GM21786 (cell line): ENCODE measurements around the gene MND1.

ENCODE experiments used
- ATAC-seq: cut with Tn5 transposase; IDR thresholded peaks from one replicate; pipeline ENCODE4 v1.9.1; 2021; ENCODE audit not compliant: unreplicated experiment

MND1 gene, protein sequence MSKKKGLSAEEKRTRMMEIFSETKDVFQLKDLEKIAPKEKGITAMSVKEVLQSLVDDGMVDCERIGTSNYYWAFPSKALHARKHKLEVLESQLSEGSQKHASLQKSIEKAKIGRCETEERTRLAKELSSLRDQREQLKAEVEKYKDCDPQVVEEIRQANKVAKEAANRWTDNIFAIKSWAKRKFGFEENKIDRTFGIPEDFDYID

DNA sequence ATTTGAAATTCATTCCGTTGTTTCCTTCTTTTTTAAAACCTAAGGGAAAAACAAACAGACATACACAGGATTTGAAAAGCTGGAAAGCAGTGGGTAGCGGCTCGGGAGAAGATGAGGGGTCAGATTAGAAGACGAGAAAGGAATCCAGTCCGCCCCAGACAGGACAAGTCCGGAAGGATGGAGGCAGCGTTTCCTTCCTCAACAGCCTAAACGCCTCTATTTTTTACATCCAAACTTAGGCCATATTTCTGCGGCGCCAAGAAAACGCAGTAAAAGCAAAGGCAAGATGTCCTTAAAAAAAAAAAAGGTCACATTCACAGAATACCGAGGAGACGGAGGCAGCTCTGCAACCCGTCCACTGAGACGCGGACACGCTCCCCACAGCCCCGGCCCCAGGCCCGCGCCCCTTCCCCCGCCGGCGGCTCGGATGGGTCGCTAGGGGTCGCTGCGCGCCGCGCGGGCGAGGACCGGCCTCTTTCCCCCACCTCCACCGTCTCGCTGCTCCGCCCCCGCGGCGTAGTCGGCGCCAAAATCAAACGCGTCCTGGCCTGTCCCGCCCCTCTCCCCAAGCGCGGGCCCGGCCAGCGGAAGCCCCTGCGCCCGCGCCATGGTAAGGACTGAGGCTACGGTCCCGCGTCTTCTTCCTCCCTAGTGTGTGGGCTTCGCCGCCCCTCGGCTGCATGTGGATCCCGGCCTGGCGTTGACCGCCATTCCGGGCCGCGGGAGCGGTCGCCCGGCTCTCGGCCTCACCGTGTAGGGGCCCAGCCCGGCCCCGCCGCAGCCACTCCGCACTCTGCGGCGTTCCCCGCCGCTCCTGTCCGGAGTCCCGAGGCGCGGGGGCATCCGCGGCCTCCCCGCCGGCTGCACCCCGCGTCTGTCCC, at the start of gene MND1:
Gene MND1 (plus strand): TSS at position 558 of the 881 bp plus-strand sequence. CDS start 50 bp downstream, at position 608.
- ATAC-seq = peak; percentile 77

DNA sequence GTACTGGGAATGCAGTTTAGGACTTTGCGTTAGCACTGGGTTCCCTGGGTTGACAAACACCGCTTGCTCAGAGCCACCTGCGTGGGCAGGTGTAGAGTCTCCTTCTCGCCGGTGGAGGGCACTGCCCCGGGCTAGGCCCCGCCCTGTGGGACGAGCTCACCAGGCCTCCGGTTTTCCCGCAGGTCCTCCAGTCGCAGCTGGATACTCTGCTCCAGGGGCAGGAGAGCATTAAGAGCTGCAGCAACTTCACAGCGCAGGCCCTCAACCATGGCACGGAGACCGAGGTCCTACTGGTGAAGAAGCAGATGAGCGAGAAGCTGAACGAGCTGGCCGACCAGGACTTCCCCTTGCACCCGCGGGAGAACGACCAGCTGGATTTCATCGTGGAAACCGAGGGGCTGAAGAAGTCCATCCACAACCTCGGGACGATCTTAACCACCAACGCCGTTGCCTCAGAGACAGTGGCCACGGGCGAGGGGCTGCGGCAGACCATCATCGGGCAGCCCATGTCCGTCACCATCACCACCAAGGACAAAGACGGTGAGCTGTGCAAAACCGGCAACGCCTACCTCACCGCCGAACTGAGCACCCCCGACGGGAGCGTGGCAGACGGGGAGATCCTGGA, 49.2 kb upstream of the MND1 start:
- ATAC-seq = no peak

DNA sequence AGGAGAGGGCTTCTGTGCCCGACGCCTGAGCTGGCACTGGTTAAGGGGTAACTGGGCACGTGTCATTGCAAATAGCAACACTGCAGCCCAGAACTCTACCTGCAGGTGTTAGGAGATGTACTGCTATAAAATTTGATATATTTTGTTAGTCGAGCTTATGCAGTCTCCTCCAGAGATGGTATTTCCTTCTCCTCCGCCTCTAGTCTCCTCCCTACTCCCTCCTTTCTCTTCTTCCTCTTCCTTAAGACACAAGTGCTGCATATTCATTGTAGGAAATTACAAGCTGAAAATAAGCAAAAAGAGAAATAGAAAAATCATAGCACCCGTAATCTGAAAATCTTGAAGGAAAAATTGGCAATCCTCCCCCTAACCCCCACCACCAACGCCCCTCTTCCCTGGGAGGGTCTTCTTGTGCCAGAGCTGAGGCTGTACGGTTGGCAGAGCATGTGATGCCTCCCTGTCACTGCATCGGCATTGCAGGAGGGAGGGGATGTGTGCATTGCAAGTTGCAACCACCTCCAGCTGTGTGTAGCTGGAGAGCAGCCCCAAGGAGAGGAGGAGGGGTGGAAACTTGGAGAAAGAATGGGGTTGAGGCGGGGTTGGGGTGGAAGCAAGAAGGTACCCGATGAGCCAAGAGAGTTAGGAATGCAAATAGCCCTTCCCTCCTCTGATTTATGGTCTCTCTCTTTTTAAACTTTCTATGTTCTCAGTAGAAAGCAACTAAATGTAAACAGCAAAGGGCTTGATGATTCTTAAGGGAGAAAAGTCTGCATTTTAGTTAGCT, 48.3 kb upstream of the MND1 start:
- ATAC-seq = no peak

DNA sequence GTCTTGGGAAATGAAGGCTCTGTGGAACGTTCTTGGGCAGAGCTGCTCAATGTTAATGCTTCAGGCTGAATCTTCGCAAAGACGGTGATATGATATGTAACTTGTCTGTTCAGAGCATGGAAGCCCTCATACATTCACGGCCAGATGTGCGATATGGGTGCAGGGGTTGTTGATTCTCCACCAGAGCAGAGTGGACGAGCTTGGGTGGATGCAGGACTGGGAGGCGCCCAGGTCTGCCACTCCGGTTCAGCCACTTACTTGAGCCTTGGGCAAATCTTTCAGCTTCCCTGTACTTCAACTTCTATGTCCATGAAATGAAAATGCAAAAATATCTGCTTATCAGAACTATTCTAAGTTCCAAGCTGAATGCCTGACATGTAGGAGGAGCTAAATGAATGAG, 47.4 kb upstream of the MND1 start:
- ATAC-seq = no peak

DNA sequence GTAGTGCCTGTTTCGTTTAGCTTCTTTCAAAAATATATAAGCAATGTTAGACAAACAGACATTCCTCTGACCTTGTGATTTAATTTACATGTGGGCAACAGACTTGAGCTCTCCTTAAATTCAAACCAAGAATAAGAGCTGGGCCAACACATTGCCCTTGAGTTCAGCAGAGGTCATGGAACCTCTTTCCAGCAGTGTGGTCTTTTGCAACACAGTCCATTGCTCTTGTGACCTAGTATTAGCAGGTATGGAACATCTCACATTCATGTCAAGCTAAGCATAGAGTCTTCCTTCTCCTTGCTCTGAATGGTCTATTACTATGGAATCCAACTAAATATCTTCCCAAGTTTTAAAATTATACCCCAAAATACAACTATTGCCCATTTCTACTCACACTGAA, 33.7 kb upstream of the MND1 start:
- no peak for ATAC-seq

DNA sequence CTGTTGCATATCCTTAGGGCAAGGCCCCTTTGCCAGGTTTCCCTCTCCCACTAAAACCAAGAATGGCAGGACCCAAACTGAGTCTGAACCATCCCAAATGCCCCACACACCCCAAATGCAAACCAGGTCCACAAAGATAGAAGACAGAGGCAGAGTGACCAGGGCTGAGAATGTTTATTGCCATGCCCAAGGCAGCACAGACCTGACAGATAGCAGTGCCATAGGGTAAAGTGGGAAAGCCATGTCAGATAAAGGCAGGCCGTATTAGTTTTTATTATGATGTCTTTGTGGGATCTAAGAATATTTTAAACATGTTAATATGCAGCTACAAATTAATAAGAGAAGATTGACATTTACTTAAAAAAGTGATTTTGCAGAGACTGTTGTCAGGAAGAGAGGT, 29.6 kb upstream of the MND1 start:
- no peak for ATAC-seq

DNA sequence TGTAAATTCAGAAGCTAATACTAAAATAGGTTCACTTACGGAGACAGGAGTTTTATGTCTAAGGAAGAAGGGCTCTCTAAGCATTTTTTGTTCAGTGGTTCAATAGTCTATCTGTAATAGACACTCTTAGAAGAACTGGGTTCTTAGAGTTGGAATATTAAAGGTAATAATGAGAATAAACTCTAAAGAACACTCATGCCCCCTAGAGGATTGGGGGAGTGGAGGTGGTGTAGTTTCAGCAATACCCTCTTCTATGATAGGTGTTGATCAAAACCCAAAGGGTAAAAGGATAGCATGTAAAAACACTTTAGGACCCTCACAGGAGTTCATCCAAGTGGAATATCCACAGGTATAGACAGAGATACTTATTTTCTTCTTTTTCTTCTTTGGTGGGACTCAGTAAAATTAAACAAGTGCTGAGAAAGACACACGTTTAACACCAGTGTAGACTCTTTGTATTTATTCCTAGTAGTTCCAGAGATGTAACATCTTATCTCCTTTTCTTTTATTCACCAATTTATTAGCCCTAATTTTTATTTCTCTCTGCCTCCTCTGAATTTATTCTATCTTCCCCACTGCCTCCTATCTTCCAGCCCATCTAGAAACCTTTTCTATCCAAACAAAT, 25.7 kb upstream of the MND1 start:
- peak; percentile 66 for ATAC-seq

DNA sequence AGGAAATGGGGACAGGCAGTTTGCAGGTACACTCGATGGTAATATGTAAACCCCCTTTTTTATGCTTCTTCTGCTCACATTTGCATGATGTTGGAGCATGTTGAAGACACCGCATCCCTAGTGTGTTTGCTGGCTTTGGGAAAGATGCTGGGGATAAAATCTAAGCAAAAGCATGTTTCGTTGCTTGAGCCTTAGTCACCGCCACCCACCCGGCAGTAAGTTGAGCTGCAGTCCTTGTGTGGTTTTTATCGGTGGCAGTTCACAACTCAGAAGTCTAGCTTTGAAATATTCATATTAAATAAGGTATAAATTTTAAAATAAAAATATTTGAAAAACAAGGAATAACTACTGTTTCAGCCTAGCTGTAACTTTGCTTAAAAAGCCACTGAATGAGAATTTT, 21.7 kb upstream of the MND1 start:
- ATAC-seq = no peak

DNA sequence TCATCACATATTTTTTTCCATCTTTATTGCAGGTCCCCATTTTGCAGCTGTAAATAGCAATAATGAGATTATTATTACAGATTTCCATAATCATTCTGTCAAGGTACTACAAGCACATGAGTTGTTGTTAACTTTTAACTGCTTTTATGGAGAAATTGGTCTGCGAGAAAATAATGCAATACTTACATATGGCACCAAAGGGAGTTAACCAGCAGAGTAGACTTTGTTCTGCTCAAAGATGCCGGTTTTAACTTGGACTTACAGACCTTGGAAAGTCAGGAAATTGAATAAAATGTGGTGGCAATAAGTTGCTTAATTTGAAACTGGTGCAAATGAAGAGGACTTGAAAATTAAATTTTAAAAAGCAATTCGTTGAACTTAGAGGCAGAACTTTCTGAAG, 20.4 kb upstream of the MND1 start:
- no peak for ATAC-seq

DNA sequence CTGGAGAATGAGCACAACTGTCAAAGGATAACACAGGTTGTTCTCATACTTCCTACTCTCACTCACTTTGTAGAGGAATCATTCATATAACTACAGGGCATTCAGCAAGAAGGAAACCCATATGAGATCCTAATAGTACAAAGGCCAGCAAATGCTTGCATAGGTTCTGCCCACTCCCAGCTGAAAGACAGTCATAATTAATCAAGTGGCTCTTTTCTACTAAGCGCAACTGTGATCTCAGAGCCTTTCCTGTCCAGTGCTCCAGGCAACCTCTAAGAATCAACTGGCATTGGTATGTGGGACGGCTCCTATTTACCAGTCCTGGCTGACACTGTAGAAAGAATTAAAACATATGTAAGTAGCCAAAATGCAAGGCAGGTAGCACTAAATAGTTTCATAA, 18.9 kb upstream of the MND1 start:
- ATAC-seq = no peak

DNA sequence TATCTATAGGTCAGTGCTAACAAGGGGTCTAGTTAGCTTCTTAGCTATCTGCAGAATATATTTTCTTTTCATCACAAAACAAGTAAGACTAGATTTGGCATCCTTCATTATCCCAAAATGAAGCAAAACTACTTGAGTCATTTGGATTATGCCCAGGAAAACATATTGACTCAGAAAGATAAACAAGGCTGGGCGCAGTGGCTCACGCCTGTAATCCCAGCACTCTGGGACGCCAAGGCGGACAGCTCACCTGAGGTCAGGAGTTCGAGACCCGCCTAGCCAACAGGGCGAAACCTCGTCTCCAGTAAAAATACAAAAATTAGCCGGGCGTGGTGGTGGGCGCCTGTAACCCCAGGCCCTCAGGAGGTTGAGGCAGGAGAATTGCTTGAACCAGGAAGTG, 18.0 kb upstream of the MND1 start:
- no peak for ATAC-seq

DNA sequence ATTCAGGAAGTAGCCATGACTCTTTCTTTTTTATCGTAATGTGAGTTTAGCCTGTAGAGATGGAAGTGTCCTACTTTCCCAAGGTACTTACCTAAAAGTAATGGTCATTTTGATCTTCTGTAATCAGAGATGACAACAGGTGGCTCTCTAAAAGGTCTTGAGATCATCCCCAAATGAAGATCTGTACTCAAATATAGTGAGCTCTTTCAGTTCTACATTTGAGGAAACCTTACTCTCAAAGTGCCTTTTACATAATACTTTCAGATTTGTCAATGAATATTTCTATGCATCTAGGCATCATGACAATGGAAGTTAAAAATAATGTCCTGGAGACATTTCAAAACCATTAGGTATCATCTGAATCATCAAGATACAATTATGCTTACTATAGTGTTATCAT, 17.2 kb upstream of the MND1 start:
- ATAC-seq = no peak

DNA sequence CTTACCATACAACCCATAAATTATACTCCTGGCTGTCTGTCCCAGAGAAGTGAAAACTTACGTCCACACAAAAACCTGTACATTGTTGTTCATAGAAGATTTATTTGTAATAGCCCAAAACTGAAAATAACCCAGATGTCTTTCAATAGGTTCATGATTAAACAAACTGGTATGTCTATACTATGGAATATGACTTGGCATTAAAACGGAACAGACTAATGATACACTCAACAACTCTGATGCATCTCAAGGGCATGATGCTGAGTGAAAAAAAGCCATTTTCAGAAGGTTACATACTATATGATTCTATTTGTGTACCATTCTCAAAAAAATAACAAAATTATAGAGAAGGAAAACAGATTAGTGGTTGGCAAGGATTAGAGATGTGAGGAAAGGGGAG, 11.6 kb upstream of the MND1 start:
- no peak for ATAC-seq

DNA sequence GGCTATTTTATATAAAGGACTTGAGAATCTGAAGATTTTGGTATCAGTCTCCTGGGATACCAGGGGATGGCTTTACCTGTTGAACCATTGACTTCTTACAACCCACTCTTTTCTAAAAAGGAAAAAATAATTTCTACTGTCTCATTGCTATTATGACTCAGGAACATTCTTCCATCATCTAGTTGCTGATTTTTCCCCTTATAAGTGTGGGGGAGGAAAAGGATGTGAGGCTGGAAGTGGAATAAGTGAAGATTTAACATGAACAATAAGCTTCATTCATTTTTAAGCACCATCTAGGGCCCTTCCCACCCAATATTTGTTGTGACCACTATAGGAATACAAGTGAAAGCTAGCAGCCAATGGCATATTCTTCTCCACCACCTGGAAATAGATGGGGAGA, 10.6 kb upstream of the MND1 start:
- ATAC-seq = no peak

DNA sequence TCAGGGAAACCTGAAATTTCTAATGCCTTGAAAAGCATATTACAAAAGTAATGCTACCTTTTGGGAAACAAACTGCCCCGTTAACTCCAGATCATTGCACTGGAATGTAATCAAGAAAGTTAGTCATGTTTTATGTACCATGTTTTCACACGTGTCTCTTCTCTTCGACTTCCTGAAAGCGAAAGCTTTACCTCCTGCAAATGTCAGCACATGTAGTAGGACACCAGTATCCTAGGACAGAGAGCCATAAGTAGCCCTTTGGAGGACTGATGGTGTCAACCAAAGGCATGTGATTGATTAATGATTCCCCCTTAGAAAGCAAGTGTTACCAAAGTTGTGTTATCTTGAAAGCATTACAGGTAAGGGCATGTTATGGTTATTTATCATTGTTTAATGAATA, 8.8 kb upstream of the MND1 start:
- no peak for ATAC-seq

DNA sequence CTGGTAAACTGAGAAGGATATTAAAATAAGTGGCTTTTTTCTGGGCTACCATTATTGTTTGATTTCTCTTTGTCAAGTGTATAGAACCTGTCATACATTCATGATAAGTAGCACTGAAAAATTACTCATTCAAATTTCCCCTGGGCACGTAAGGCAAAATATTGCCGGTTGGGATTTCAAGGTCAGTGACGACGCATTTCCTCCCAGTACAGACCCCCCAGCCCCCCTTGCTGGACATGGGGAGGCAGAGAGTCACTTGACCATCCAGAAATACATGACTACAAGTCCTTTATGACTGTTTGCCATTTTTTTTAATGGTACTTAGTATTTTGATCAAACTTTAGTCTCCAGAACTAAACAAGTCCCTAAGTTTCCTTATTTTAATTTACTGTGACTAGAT, 6.8 kb upstream of the MND1 start:
- ATAC-seq = no peak

DNA sequence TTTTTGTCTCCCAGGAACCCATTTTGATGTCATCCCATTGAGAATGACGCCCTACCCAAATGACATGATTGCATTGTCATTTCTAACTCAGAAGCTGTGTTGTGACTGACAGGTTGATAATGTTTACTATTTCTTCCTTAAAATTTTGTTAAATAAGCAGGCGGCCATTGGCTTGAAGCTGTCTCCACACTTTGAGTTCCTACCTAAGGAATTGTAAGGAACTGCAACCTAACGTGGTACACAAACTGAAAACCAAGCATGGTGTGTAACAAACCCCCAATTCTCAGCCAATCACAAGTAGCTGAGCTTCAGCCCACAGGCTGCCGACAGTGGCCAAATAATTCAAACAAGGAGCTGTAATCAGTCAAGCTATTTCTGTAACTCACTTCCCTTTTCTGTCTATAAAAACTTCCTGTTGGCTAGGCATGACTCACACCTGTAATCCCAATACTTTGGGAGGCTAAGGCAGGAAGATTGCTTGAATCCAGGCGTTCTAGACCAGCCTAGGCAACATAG, 2.9 kb upstream of the MND1 start:
- ATAC-seq = no peak

DNA sequence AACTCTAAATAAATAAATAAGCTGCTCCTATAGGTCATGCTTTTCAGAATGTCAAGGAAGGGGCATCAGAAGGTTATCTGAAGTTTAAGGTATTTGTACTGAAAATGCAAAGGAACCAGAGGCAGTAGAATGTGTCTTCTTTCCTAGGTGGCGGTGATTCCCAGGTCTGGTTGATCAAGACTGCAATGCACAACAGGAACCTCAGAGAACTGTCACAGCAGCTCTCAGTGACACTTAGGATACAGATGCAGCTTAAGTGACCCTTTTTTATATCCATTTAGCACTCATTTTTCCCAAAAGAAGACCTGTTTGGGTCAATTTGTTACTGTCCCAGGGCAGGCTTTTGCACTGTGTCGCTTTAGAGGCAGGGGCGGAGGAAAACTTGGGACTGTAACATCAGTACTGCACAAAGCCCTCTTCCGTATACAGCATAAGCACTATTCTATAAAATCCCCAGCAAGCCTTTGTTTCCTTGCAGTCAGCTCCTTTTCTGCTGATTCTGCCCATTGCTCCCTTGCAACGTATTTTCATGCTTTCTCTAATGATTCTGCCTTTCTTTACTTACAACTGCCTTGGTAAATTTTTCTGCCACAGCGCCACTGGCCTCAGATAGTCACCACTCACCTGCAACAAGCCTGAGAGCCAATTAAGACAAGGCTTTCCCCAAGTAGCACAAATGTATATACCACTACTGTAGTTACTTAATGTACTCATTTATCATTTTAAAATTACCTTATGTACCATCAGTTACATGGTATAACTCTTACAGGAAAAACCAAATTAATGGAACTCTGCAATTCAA, 1.5 kb upstream of the MND1 start:
- ATAC-seq = no peak

DNA sequence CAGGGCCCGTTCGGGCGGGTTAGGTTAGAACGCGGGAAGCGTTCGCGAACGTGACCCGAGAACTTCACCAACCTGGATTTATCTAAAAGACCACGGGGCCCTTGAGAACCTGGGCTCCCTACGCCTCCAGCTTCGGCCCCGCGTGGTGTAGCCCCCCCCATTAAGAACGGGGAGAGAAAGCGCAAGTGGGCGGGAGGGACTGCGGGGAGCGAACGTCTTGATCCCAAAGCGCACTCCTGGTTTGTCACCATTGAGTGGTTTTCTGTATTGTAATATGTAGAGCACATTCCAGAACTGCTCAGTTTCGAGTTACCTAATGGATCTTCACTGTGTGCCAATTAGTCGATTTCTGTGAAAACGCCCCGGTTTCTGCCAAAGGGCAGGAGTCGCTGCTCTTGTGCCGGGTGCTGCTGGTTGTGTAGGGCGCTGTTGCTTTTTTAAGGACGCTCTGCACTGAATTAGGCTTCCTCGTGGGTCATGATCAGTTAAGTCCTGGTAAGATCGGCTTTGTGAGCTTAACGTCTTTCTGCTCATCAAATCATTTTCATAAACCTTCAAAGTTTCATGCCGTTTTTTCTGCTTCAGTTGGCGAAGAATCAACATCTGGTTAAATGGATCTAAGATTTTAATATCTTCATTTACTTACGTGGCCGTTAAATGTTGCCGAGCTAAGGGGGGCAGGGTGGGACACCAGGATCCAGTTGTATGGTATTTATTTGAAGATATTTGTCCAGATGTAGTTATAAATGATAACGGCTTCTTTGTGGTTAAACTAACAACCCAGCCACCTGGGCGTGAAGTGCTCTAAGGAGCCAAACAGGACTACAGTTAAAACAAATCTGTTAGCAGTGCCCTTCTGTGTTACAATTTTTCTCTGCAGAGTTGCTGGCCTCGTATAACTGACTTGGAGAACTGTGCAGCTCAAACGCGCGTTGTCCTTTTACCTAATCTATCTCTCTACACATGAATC, 809 bp downstream of the MND1 start:
- peak; percentile 24 for ATAC-seq
